ENCODE results near the gene KDM4C. TPM values are rescaled to one million over a fixed set of nuclear protein-coding genes. Genes with fewer than 3 reads are reported as not detected.

Gene KDM4C
- total RNA-seq, 1 experiment from 2014 or later = 16.8 TPM

DNA sequence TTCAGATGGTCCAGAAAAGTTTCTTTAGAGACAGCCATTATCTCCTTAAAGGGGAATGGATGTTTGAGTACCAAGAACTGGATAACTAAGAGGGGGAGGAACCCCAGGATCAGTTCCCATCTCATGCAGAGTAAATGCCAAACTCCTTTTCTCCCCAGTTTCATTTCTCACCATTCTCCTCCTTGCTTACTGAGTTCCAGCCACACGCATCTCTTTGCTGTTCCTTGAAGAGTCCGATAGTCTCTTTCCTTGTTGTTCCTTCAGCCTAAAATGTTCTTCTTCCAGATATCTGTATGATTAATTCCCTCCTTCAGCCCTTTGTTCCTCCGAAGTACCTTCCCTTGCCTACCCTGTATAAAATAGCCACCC lies 30.0 kb downstream of the KDM4C start:
- Histone ChIP-seq H2AFZ (ENCODE audit: low read depth, low read length, poor library complexity, severe bottlenecking) (no peak overlapping the region), H3K36me3 (ENCODE audit: control insufficient read depth in 1 of 2, insufficient read depth in 2 of 2, low read length in 2 of 2) (no peaks in the 10 kb centered on the region), H3K27ac (ENCODE audit: low read depth, low read length) (peak overlapping the region; percentile 34; the same call in 1 of the 2 replicates), H3K9ac (ENCODE audit: low read length) (peak overlapping the region; percentile 42), H3K4me2 (ENCODE audit: low read length) (peak overlapping the region; percentile 85), H4K20me1 (ENCODE audit: insufficient read depth) (no peaks in the 10 kb centered on the region), H3K4me1 (ENCODE audit: control insufficient read depth in 1 of 2, insufficient read depth in 2 of 2, low read length in 2 of 2) (peaks cover 18 to 35% of the 10 kb centered on the region in 2 experiments), H3K79me2 (ENCODE audit: insufficient read depth, low read length) (peaks cover 52% of the 10 kb centered on the region), H3K9me3 (ENCODE audit: control insufficient read depth in 1 of 2, insufficient read depth in 1 of 2, low read depth in 1 of 2, low read length in 2 of 2) (no peaks in the 10 kb centered on the region), H3K9me2 (ENCODE audit: insufficient read depth) (no peaks in the 10 kb centered on the region), H3K27me3 (ENCODE audit: insufficient read depth, low read length) (no peaks in the 10 kb centered on the region), H3K4me3 (replicated peaks in 1 of 2; ENCODE audit: low read depth in 1 of 2, low read length in 2 of 2) (peak overlapping the region; percentile 13 to 43; a peak in 2 of 4 replicates)
- RAD21 ChIA-PET (ENCODE audit: low non-redundant PET in 1 of 2, low total read pairs in 2 of 2, uncharacterized antibody in 2 of 2, unreplicated experiment in 2 of 2) = no interaction called here
- ATAC-seq (peak; percentile 25), DNase-seq (ENCODE audit: low read depth, low spot score) (no peak)
- intact Hi-C loops (cut with micrococcal nuclease) = no loop called here
- CTCF ChIA-PET = no interaction called here
- POLR2A ChIA-PET = no interaction called here
- TF ChIP-seq SRF (IDR thresholded peaks at IDR 0.05; ENCODE audit: low read depth) (no peak), REST (IDR thresholded peaks at IDR 0.05; ENCODE audit: low read depth) (no peak), CTCF (IDR thresholded peaks at IDR 0.05 in 2 of 3, conservative IDR thresholded peaks at IDR 0.05 in 1 of 3; ENCODE audit: borderline replicate concordance in 1 of 3, insufficient read depth in 1 of 3, low read depth in 2 of 3, low read length in 2 of 3) (no peak), YY1 (IDR thresholded peaks at IDR 0.05; ENCODE audit: extremely low read depth, insufficient replicate concordance, low read depth, low read length) (no peak), ATF3 (IDR thresholded peaks at IDR 0.05) (no peak), ZNF274 (IDR thresholded peaks at IDR 0.05; ENCODE audit: low read depth, low read length) (no peak), RAD21 (IDR thresholded peaks at IDR 0.05; ENCODE audit: low read depth) (no peak), POLR2AphosphoS5 (IDR thresholded peaks at IDR 0.05; ENCODE audit: low read depth, low read length) (no peak), JUND (IDR thresholded peaks at IDR 0.05) (no peak), ZFX (IDR thresholded peaks at IDR 0.05) (no peak)
- no TSS peak for BruUV-seq (replicated peaks)
